Ishikawa (cell line): ENCODE measurements around the gene TPRX1.

Experiments used
- CEBPB ChIP-seq: IDR thresholded peaks from 2 replicates; pipeline ENCODE4 v1.6.1; 2012
- CREB1 ChIP-seq: IDR thresholded peaks from 2 replicates; pipeline ENCODE4 v1.6.1; 2012; ENCODE audit warnings: low read depth
- EGR1 ChIP-seq: IDR thresholded peaks from 2 replicates; pipeline ENCODE4 v1.6.1; 2012
- EP300 ChIP-seq: IDR thresholded peaks from 2 replicates; pipeline ENCODE4 v1.6.1; 2012; ENCODE audit warnings: borderline replicate concordance
- FOXM1 ChIP-seq: IDR thresholded peaks from 2 replicates; pipeline ENCODE4 v1.6.1; 2012; ENCODE audit warnings: low read depth, borderline replicate concordance
- MAX ChIP-seq: IDR thresholded peaks from 2 replicates; pipeline ENCODE4 v1.6.1; 2012
- NFIC ChIP-seq: IDR thresholded peaks from 2 replicates; pipeline ENCODE4 v1.6.1; 2012
- RAD21 ChIP-seq: IDR thresholded peaks from 2 replicates; pipeline ENCODE4 v1.6.1; 2012; ENCODE audit warnings: low read depth
- TAF1 ChIP-seq: IDR thresholded peaks from 2 replicates; pipeline ENCODE4 v1.6.1; 2012; ENCODE audit warnings: low read depth, mild to moderate bottlenecking
- TCF12 ChIP-seq: IDR thresholded peaks from 2 replicates; pipeline ENCODE4 v1.6.1; 2012; ENCODE audit warnings: low read depth
- TEAD4 ChIP-seq: IDR thresholded peaks from 2 replicates; pipeline ENCODE4 v1.6.1; 2012
- USF1 ChIP-seq: IDR thresholded peaks from 2 replicates; pipeline ENCODE4 v1.6.1; 2012
- YY1 ChIP-seq: IDR thresholded peaks from 2 replicates; pipeline ENCODE4 v1.6.1; 2012; ENCODE audit warnings: low read depth
- ZBTB7A ChIP-seq: IDR thresholded peaks from 2 replicates; pipeline ENCODE4 v1.6.1; 2012; ENCODE audit warnings: low read depth
- TF ChIP-seq, protein P1 (sequence below): IDR thresholded peaks from 2 replicates; pipeline ENCODE4 v1.6.1; 2012; ENCODE audit warnings: low read depth, mild to moderate bottlenecking

Gene TPRX1

GRCh38 chr19:47796785-47797184, 7.6 kb downstream of the TPRX1 start:
- no peak for TF ChIP-seq USF1
- TF ChIP-seq EGR1 = no peak
- TF ChIP-seq TAF1 = no peak
- no peak for TF ChIP-seq EP300
- TF ChIP-seq CREB1 = no peak
- TF ChIP-seq TEAD4 = no peak
- no peak for TF ChIP-seq MAX
- no peak for TF ChIP-seq ZBTB7A
- no peak for TF ChIP-seq RAD21
- no peak for TF ChIP-seq TCF12
- TF ChIP-seq YY1 = no peak
- TF ChIP-seq CEBPB = no peak
- TF ChIP-seq, protein P1, sequence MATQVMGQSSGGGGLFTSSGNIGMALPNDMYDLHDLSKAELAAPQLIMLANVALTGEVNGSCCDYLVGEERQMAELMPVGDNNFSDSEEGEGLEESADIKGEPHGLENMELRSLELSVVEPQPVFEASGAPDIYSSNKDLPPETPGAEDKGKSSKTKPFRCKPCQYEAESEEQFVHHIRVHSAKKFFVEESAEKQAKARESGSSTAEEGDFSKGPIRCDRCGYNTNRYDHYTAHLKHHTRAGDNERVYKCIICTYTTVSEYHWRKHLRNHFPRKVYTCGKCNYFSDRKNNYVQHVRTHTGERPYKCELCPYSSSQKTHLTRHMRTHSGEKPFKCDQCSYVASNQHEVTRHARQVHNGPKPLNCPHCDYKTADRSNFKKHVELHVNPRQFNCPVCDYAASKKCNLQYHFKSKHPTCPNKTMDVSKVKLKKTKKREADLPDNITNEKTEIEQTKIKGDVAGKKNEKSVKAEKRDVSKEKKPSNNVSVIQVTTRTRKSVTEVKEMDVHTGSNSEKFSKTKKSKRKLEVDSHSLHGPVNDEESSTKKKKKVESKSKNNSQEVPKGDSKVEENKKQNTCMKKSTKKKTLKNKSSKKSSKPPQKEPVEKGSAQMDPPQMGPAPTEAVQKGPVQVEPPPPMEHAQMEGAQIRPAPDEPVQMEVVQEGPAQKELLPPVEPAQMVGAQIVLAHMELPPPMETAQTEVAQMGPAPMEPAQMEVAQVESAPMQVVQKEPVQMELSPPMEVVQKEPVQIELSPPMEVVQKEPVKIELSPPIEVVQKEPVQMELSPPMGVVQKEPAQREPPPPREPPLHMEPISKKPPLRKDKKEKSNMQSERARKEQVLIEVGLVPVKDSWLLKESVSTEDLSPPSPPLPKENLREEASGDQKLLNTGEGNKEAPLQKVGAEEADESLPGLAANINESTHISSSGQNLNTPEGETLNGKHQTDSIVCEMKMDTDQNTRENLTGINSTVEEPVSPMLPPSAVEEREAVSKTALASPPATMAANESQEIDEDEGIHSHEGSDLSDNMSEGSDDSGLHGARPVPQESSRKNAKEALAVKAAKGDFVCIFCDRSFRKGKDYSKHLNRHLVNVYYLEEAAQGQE = no peak
- TF ChIP-seq NFIC = no peak
- no peak for TF ChIP-seq FOXM1

DNA sequence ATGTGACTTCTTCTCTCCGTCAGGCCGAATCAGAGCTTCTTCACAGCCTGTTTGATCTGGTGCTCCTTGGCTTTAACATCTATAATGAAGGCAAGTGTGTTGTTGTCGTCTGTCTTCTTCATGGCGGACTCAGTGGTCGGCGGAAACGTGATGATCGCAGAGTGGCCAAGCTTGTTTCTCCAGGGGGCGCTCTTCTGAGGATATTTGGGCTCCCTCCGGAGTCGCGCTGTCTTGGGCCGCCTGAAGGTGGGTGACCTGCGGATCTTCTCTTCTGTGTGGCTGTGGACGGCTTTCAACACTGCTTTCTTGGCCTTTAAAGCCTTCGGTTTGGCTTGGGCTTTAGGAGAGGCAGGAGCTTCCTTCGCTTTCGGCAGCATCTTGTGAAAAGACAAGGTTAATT, 9.8 kb downstream of the TPRX1 start:
- TF ChIP-seq YY1 = no peak
- no peak for TF ChIP-seq EGR1
- TF ChIP-seq, protein P1 = no peak
- no peak for TF ChIP-seq EP300
- TF ChIP-seq TAF1 = no peak
- TF ChIP-seq CREB1 = no peak
- TF ChIP-seq MAX = no peak
- TF ChIP-seq CEBPB = no peak
- no peak for TF ChIP-seq NFIC

- TF ChIP-seq, protein P1 = no peak
- TF ChIP-seq YY1 = no peak
- no peak for TF ChIP-seq ZBTB7A
- TF ChIP-seq FOXM1 = no peak
- no peak for TF ChIP-seq EP300
- no peak for TF ChIP-seq EGR1
- TF ChIP-seq TCF12 = no peak
- no peak for TF ChIP-seq TEAD4
- TF ChIP-seq CREB1 = no peak
- no peak for TF ChIP-seq CEBPB
- no peak for TF ChIP-seq USF1
- TF ChIP-seq NFIC = no peak
- no peak for TF ChIP-seq RAD21
- TF ChIP-seq TAF1 = no peak
- TF ChIP-seq MAX = no peak
Measured at GRCh38 chr19:47792616-47793015, 11.7 kb downstream of the TPRX1 start.

- no peak for TF ChIP-seq CREB1
- TF ChIP-seq MAX = no peak
- TF ChIP-seq FOXM1 = no peak
- peak; percentile 68; the same call in 1 of the 2 replicates for TF ChIP-seq ZBTB7A
- TF ChIP-seq RAD21 = peak; percentile 60
- no peak for TF ChIP-seq TCF12
- TF ChIP-seq TAF1 = no peak
Measured at GRCh38 chr19:47790398-47790814, 13.9 kb downstream of the TPRX1 start.
